Measurements from ENCODE around the gene B3GAT1. TPM values are rescaled to one million over a fixed set of nuclear protein-coding genes. Genes with fewer than 3 reads are reported as not detected.

B3GAT1 gene
- total RNA-seq, 1 donor from 2014 or later, result 31.8 TPM

DNA sequence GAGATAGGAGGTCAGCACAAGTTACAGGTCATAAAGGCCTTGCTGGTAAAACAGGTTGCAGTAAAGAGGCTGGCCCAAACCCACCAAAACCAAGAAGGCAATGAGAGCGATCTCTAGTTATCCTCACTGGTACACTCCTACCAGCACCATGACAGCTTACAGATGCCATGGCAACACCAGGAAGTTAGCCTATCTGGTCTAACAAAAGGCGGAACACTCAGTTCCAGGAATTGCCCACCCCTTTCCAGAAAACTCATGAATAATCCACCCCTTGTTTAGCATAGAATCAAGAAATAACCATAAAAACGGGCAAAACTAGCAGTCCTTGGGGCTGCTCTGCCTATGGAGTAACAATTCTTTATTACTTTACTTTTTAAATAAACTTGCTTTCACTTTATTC is 43.5 kb upstream of the B3GAT1 start:
- Mint-ChIP-seq H3K27me3 (ENCODE audit: low read depth) (no peaks in the 10 kb centered on the region), H3K9me3 (no peaks in the 10 kb centered on the region), H3K36me3 (ENCODE audit: low read depth) (no peaks in the 10 kb centered on the region), H3K27ac (ENCODE audit: unreplicated experiment) (no peak overlapping the region), H3K4me1 (no peaks in the 10 kb centered on the region), H3K4me3 (no peak overlapping the region)
- DNase-seq (ENCODE audit: low read depth, low spot score), result no peak
- TF ChIP-seq, protein P1, sequence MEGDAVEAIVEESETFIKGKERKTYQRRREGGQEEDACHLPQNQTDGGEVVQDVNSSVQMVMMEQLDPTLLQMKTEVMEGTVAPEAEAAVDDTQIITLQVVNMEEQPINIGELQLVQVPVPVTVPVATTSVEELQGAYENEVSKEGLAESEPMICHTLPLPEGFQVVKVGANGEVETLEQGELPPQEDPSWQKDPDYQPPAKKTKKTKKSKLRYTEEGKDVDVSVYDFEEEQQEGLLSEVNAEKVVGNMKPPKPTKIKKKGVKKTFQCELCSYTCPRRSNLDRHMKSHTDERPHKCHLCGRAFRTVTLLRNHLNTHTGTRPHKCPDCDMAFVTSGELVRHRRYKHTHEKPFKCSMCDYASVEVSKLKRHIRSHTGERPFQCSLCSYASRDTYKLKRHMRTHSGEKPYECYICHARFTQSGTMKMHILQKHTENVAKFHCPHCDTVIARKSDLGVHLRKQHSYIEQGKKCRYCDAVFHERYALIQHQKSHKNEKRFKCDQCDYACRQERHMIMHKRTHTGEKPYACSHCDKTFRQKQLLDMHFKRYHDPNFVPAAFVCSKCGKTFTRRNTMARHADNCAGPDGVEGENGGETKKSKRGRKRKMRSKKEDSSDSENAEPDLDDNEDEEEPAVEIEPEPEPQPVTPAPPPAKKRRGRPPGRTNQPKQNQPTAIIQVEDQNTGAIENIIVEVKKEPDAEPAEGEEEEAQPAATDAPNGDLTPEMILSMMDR (conservative IDR thresholded peaks at IDR 0.05), result no peak

DNA sequence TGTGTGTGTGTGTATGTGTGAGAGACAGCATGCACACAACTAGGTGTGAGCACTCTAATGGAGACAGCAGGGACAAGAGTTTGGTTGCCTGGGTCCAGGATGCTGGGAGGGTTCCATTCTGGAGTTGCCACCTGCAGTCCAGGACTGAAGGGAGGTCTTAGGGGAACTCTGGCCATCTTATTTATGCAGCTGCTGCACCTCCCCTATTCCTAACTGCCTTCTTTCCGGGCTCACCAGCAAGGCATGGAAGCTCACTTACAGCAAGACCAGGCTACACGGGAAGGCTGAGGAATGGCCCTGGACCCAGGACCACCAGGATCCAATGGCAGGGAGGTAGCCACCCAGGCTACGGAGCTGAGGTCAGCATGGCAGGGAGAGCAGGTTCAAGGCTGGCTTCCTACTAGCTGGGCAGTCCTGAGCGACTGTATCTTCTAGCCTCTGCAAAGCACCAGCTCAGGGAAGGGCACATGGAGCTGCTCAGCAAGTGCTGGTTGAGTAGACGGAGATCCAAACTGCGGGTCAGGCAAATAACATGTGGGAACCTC is 42.2 kb upstream of the B3GAT1 start:
- no peak overlapping the region for H3K4me3 Mint-ChIP-seq
- no peaks in the 10 kb centered on the region for H3K27me3 Mint-ChIP-seq (ENCODE audit: low read depth)
- DNase-seq (ENCODE audit: low read depth, low spot score), result no peak
- H3K27ac Mint-ChIP-seq (ENCODE audit: unreplicated experiment), result no peak overlapping the region
- no peaks in the 10 kb centered on the region for H3K36me3 Mint-ChIP-seq (ENCODE audit: low read depth)
- TF ChIP-seq, protein P1 (conservative IDR thresholded peaks at IDR 0.05), result no peak
- no peaks in the 10 kb centered on the region for H3K4me1 Mint-ChIP-seq
- no peaks in the 10 kb centered on the region for H3K9me3 Mint-ChIP-seq

DNA sequence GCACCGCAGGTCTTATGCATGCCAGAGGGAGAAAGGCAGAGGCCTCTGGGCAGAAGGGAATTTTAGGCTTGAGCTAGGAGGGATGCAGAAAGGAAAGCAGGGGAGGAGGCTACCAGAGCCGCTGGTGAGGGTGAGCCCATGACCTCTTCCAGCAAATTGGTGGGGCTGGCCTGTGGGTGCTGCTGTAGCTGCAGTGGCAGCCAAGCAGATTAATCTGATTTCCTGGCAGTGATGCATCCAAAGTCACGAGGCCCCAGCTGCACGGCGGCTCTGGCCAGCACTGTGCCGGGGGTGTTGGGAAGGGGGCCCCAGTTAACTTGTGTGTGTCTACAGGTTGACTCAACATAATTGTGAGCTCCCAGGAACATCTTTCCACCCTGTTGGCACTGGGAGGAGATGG is 41.4 kb upstream of the B3GAT1 start:
- Mint-ChIP-seq H3K4me3 (no peak overlapping the region), H3K36me3 (ENCODE audit: low read depth) (no peaks in the 10 kb centered on the region), H3K27me3 (ENCODE audit: low read depth) (no peaks in the 10 kb centered on the region), H3K4me1 (no peaks in the 10 kb centered on the region), H3K9me3 (no peaks in the 10 kb centered on the region), H3K27ac (ENCODE audit: unreplicated experiment) (no peak overlapping the region)
- TF ChIP-seq, protein P1 (conservative IDR thresholded peaks at IDR 0.05), result no peak
- DNase-seq (ENCODE audit: low read depth, low spot score), result no peak

DNA sequence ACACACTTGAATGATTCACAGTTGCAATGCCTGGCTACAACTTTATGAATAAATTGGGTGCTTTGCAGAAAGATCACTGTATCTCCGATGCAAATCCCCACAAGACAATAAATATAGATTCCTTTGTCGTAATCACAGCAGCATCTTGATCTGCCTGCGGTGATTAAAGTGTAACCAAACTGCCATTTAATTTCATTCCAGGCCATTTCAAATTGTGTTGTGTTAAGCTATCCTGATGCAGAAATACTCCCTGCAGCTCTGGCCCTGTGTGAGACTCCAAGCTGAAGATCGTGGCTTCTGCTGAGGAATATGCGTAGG is 40.8 kb upstream of the B3GAT1 start:
- Mint-ChIP-seq H3K27me3 (ENCODE audit: low read depth) (no peaks in the 10 kb centered on the region), H3K36me3 (ENCODE audit: low read depth) (no peaks in the 10 kb centered on the region)
- TF ChIP-seq, protein P1 (conservative IDR thresholded peaks at IDR 0.05), result no peak

DNA sequence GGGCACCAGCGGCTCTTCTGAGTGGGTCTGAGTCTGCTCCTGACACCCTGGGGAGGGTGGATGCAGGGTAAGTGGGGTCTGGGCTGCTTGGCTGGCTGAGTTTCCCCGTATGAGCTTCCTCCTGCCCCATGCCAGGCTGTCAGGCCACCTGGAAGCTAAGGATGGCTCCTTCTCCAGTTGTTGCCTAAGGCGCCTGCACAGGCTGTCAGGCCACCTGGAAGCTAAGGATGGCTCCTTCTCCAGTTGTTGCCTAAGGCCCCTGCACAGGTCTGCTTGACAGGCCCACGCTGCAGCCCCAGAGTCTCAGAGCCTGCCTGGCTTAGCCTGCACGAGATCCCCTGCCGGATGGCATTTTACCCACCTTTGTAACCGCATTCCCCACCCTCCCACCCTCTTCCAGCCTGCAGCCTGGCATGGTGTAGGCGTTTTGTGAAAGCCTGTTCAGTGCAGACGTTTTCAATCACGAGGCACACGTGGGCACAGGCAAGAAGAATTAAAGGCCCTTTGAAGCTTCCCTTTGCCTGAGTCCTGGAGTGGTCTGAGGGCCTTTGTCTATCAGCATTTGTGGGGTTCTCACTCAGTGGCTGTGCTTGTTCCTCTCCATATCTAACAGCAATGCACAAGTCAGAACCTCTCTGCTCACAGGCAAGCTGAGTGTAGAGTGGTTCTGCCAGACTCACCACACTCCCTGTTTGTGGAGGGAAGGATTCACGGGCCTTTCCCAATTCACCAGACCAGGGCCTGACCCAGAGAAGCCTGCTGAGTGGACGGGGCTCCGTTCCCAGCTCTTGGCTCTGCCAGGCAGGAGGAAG is 40.2 kb upstream of the B3GAT1 start:
- H3K4me3 Mint-ChIP-seq, result no peak overlapping the region
- no peak for DNase-seq (ENCODE audit: low read depth, low spot score)
- H3K36me3 Mint-ChIP-seq (ENCODE audit: low read depth), result no peaks in the 10 kb centered on the region
- no peaks in the 10 kb centered on the region for H3K9me3 Mint-ChIP-seq
- H3K27me3 Mint-ChIP-seq (ENCODE audit: low read depth), result no peaks in the 10 kb centered on the region
- H3K27ac Mint-ChIP-seq (ENCODE audit: unreplicated experiment), result no peak overlapping the region
- TF ChIP-seq, protein P1 (conservative IDR thresholded peaks at IDR 0.05), result no peak
- no peaks in the 10 kb centered on the region for H3K4me1 Mint-ChIP-seq

More for the DNA sequence above, 40.8 kb upstream of the B3GAT1 start:
- no peak for DNase-seq (ENCODE audit: low read depth, low spot score)
- Mint-ChIP-seq H3K27ac (ENCODE audit: unreplicated experiment) (no peak overlapping the region), H3K4me1 (no peaks in the 10 kb centered on the region), H3K4me3 (no peak overlapping the region), H3K9me3 (no peaks in the 10 kb centered on the region)

All from neural crest cell (in vitro differentiated cells).